Measurements from ENCODE around the gene NMU.
A peak's percentile ranks its signal among the peaks of the same experiment; 100 is the strongest.
"Not testable (repeated sequence)": the region's sequence is repeated elsewhere in the genome, so short reads cannot be mapped to it uniquely, and the experiment has no call there.

The NMU gene, protein sequence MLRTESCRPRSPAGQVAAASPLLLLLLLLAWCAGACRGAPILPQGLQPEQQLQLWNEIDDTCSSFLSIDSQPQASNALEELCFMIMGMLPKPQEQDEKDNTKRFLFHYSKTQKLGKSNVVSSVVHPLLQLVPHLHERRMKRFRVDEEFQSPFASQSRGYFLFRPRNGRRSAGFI

GRCh38 chr4:55635741-55636655 is at the start of gene NMU:
Gene NMU, minus strand, starts transcription at chr4:55636298. Its CDS starts 106 bp downstream, at chr4:55636192.
- DNase-seq (ENCODE audit: extremely low read depth in 1 of 2, low read depth in 1 of 2): peak; percentile 13 to 19

DNA sequence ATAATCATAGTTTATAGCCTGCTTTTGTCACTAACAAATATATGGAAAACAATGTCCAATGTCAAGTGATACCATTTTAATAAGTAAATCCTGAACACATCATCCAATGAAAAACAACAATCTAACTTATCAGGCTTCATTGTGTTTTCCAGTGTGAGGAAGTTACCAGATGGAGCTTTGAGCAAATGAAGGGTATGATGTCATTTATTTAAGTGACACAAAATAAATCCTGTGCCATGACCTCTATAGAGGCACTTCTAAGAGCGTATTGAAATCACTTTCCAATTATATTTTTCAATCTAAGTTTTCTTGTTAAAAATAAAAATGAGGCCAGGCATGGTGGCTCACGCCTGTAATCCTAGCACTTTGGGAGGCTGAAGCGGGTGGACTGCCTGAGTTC is 48.2 kb upstream of the NMU start:
- DNase-seq (ENCODE audit: extremely low read depth in 1 of 2, low read depth in 1 of 2): no peak

- not testable (repeated sequence) for DNase-seq (ENCODE audit: extremely low read depth in 1 of 2, low read depth in 1 of 2)
These were observed 46.7 kb upstream of the NMU start for GRCh38 chr4:55682797-55683196.

DNA sequence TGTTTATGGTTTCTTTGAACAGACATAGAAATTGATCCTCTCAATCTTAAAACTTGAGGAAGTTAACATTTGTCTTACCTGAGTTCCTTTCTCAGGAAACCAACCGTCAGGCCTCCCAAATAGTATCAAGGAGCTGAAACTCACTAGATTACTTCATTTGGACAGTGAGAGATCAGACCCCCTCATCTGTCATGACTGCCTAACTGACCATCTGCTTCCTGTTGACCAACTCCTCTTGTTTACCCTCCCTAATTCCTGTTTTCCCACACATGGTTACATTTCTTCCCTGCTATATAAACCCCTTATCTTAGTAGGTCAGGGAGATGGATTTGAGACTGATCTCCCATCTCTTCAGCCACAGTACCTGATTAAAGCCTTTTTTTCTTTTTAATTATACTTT is 46.2 kb upstream of the NMU start:
- no peak for DNase-seq (ENCODE audit: extremely low read depth in 1 of 2, low read depth in 1 of 2)

GRCh38 chr4:55681430-55681829 is 45.3 kb upstream of the NMU start:
- no peak for DNase-seq (ENCODE audit: extremely low read depth in 1 of 2, low read depth in 1 of 2)

GRCh38 chr4:55675196-55675793 is 39.2 kb upstream of the NMU start:
- DNase-seq (ENCODE audit: extremely low read depth in 1 of 2, low read depth in 1 of 2): no peak

DNA sequence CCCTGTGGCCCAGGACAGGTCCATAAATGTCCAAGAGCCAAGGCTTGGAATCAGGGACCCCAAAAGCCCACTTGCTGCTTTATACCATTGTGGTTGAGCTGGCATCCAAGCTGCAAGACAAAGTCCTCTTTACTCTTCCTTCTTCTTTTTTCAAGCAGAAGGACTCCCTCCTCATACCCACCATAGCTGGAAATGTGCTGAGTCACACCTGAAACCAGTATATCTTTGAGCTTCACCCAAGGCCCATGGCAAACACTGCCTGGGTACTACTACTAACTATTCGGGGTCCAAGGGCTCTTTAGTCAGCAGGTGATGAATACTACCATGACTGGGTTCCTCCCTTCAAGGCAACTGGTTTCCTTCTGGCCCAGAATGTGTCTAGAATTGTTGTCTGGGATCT is 37.3 kb upstream of the NMU start:
- no peak for DNase-seq (ENCODE audit: extremely low read depth in 1 of 2, low read depth in 1 of 2)

GRCh38 chr4:55671667-55672066 is 35.6 kb upstream of the NMU start:
- DNase-seq (ENCODE audit: extremely low read depth in 1 of 2, low read depth in 1 of 2): no peak

DNA sequence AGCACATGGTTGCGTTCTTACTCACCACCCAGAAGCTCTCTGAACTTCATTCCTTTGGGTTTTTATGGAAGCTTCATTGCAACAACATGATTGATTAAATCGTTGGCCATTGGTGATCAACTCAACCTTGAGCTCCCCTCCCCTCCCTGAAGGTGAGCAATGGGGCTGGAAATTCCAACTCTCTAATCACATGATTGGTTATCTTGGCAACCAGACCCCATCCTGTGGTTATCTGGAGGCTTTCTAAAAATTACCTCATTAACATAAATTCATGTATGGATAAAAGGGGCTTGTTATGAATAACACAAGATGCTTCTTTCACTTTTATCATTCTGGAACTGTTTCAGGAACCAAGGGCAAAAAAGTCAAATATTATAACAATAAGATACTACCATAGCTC is 34.6 kb upstream of the NMU start:
- no peak for DNase-seq (ENCODE audit: extremely low read depth in 1 of 2, low read depth in 1 of 2)

DNA sequence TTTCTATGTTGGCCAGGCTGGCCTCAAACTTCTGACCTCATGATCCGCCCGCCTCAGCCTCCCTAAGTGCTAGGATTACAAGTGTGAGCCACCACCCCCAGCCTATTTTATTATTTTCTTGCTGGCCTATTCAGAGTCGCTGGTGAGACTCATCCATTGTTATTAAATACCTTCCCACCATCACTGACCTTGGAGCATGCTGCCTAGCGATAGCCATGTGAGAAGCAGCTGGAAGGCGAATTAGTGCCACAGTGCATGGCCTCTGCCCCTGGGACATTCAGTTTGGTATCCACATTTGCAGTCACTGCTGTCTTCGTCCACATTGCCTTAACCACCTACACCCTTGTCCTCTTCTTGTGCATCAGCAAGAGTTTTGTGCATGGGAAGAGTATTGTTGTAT is 32.4 kb upstream of the NMU start:
- DNase-seq (ENCODE audit: extremely low read depth in 1 of 2, low read depth in 1 of 2): no peak

DNA sequence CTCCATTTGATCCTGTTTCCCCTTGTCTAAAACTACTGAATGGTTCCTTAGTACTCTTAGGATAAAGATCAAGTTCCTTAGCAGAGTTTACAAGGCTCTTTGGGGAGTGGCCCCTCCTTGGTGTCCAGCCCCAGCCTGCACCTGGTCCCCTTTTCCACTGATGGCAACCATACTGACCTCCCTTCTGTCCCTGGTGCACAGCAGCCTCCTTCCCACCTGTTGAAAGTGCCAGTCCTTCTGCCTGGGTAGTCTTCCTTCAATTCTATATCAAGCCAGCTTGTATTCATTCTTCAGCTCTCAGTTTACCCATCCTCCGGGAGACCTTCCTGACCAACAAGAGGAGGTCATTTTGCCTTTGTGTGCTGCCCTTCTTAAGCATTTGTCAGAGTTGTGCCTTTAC is 30.4 kb upstream of the NMU start:
- DNase-seq (ENCODE audit: extremely low read depth in 1 of 2, low read depth in 1 of 2): no peak

GRCh38 chr4:55663145-55663544 is 27.0 kb upstream of the NMU start:
- DNase-seq (ENCODE audit: extremely low read depth in 1 of 2, low read depth in 1 of 2): no peak

DNA sequence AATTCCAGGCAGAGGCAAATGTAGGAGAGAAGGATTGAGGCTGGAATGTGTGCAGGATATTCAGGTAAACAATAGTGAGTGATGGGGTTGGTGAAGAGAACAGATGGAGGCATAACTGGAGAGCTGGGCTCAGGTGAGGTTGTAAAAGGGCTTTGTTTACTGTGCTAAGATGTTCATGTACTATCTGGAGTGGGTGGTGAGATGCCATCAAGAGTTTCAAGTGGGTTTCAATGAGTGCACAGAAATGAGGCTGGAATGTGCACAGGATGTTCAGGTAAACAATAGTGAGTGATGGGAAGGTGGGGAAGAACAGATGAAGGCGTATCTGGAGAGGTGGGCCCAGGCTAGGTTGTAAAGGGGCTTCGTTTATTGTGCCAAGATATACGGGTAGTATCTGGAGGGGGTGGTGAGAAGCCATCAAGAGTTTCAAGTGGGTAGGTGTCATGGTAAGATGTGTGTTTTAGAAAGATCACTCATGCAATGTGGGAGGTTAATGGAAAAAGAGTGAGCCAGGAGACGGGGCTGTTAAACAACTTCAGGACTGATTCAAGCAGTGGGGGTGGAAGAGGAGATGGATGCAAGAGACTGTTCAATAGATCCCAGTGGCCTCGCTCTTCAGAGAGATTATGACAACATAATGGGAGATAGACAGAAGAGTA is 25.4 kb upstream of the NMU start:
- no peak for DNase-seq (ENCODE audit: extremely low read depth in 1 of 2, low read depth in 1 of 2)

DNA sequence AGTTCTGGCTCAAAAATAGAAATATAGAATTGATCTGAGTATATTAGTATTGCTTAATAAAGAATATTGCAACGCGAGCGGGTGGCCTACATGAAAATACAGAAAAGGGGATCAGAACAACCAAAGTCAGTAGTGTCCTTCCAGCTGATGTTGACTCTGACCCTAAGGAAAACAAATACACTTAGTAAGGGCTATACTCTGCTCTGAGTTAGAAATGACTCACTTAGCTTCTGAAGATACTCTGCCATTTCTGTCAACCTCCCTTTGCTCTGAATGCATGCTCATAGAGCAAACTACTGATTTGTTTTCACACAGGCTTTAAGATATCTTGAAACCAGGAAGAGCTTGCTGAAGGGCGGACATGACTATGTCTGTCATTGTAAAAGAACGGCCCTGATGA is 22.6 kb upstream of the NMU start:
- DNase-seq (ENCODE audit: extremely low read depth in 1 of 2, low read depth in 1 of 2): no peak

- no peak for DNase-seq (ENCODE audit: extremely low read depth in 1 of 2, low read depth in 1 of 2)
These were observed 18.0 kb upstream of the NMU start for GRCh38 chr4:55654131-55654530.

- DNase-seq (ENCODE audit: extremely low read depth in 1 of 2, low read depth in 1 of 2): no peak
These were observed 14.4 kb upstream of the NMU start for GRCh38 chr4:55650483-55650882.

DNA sequence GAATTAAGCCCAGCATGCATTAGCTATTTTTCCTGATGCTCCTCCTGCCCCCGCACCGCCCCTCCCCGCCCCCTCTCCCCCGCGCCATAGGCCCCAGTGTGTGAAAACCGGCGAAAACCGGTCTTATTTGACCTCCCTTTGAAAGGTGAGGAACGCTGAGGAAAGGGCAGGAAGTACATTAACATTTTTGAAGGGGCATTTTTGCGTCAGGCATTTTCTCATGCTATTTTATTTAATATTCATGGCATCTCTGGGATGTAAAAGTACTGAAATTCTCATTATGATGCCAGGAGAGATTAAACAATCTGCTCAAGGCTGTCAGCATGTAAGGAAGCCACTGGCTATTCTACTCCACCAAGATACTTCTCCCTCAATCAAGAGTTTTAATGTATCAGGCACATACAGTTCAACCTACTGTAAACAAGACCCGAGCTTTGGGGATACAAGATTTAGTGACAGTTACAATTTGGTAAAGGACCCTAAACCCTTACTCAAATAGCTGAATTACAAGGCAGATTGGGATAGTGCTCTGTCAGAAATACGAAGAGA is 1.2 kb upstream of the NMU start:
- no peak for DNase-seq (ENCODE audit: extremely low read depth in 1 of 2, low read depth in 1 of 2)

GRCh38 chr4:55636656-55636999 is 530 bp upstream of the NMU start:
- DNase-seq (ENCODE audit: extremely low read depth in 1 of 2, low read depth in 1 of 2): no peak

DNA sequence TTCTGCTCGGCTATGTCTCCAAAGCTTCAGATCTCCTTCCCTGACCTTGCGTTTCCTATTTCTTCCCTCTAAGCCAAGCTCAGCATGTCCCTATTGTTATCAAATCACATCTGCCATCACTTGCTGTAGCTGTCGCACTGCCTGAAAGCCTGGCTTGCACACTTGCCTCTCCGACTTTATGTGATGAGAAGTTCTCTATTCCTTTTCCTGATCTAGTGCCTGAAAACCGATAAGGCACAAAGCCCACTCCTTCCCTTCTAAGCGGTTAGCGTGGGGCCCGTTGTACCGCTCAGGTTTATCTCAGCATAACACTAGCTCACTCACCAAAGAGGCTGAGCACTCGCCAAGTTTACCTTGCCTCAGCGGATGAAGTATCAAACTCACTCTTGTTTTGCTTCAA is 816 bp downstream of the NMU start:
- DNase-seq (ENCODE audit: extremely low read depth in 1 of 2, low read depth in 1 of 2): no peak

DNA sequence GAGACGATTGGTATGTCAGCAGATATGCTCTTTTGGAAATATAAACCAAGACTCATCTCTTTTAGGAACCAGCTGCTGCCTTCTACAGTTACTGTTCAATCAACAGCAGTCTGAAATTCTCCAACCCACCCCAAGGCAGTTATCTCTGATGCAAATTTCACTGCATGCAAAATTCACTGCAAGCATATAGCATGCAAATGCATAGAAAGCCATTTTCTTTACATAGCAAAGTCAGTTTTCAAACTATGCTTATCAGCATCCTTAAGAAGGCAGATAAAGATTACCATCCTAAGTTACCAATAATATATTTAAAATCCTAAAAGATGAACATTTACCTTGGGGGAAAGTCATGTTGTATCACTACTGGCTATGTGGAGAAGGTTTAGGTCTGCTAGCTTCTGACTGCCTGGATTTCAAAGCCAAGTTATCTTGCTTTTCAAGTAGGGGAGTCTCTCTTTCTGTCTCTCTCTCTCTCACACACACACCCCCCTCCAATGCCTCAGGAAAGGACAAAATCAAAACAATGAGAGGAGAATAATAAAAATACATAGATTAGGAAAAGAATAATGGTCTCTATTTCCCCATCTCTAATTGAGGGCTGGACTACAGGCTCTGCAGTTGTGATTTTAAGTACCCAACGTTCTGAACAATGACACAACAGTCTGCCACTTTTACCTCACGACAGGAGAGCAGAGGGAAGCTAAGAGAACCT is 1.5 kb downstream of the NMU start:
- DNase-seq (ENCODE audit: extremely low read depth in 1 of 2, low read depth in 1 of 2): no peak

DNA sequence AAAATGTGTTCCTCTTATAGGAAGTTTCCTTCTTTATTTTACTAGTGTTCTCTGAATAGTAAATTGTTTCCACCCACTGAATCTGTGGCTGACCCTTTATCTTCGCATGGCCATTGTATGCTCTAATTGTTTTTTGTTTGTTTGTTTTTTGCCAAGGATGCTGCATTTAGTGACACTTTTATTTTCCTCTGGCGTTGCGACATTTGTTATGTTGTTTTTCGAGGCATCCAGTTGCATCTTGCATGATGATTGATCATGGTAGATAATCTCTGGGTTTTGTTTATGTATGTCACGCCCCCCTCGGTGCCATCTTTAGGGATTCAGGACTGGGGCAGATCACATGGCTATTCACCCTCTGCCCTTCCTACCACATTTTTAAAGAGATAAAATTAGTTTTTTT is 2.2 kb downstream of the NMU start:
- no peak for DNase-seq (ENCODE audit: extremely low read depth in 1 of 2, low read depth in 1 of 2)

All from stimulated activated CD8-positive, alpha-beta memory T cell treated with anti-CD3 and anti-CD28 coated beads, Interleukin-7, amount 100 ng/mL, for 48 hours (primary cell).